EH (cell line): ENCODE results near the gene DRAP1.
"Not testable (repeated sequence)": the region's sequence is repeated elsewhere in the genome, so short reads cannot be mapped to it uniquely, and the experiment has no call there.

Experiments
- DNase-seq: peaks from one replicate; pipeline ENCODE4 v3.0.0-alpha.2; 2015; ENCODE audit warnings: low read depth

The DRAP1 gene

DNA sequence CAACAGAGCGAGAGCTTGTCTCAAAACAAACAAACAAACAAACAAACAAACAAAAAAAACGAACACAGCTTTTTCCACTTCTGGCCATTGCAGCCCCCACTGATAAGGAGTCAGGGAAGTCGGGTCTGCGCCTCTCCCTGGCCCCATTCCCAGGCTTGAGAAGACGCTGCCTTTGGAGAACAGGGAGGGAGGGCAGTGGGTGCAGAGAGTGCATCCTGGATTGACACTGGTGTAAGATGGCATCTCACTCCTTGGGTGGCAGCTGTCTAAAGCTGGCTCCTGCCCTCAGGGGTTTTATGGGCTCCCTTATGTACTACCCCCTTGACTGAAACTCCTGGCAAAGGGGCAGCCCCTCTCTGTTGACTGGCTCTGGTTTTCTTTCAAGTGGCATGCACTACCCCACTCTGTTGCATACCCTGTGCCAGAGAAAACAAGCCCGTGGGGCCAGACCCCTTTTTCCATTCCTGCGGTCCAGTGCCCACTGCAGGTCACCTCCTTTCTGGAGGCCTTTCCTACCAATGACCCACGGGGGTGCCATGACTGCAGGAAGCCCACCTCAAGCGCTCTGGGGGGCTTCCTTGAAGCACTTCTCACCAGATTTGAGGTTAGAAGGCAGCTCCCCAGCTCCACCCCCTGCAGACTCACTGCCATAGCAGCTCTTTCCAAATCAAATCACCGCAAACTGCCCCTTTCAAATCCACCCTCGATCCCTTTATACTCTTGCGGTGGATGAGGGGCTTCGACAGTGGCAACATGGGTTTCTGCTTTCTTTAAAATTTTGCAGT is 12.7 kb downstream of the DRAP1 start:
- no peak for DNase-seq

GRCh38 chr11:65932558-65932919 is 13.3 kb downstream of the DRAP1 start:
- DNase-seq = peak; percentile 55

DNA sequence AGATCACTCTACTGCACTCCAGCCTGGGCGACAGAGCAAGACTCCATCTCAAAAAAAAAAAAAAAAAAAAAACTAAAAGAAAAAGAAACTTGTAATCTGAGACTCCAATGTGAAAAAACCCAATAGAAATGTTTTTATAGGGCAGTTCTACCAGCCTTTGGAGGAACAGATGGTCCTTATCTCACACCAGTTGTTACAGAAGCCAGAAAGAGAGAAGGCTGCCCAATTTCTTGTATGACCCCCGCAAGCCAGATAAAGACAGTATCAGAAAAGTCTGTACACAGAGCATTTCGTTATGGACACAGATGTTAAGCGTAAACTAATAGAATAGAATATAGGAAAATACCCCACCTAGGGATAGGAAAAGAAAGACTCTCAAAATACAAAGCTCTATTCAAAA is 14.8 kb downstream of the DRAP1 start:
- DNase-seq = peak; percentile 19

DNA sequence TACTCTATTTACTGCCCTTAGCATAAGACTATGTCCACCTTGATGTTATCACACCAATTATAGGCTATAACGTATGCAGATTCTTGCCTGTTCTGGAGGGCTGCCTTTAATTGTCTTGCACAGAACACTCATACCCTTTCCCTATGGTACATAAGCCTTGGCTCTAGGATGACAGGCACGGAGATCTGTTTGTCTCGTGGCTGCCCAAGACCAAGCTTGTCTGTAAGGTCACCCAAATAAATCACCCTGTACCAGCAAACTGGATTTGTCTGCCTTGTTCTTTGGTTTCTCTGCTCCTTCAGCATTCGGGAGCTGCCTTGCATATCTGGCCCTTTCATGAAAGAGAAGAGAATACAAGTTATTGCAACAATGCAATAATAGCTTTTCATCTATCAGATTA is 18.5 kb downstream of the DRAP1 start:
- no peak for DNase-seq

DNA sequence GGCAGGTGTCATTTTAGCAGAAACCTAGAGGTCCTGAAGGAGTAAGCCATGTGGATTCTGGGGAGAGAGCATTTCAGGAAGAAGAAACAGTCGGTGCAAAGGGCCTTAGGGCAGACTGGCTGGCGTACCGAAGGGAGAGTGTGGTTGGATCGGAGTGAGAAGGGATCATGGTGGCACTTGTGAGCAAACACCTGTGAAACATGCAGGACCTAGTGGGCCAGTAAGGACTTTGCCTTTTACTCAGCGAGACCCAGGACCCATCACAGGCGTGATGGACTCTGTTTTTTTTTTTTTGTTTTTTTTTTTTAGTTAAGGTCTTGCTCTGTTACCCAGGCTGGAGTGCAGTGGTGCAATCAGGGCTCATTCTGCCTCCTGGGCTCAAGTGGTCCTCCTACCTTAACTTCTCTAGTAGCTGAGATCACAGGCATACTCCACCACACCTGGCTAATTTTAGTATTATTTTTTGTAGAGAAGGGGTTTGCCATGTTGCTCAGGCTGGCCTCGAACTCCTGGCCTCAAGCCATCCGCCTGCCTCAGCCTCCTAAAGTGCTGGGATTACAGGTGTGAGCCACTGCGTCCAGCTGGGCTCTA is 22.6 kb downstream of the DRAP1 start:
- DNase-seq = no peak

- DNase-seq = no peak
These were observed 23.3 kb downstream of the DRAP1 start for GRCh38 chr11:65942531-65942930.

GRCh38 chr11:65944191-65944590 is 25.0 kb downstream of the DRAP1 start:
- no peak for DNase-seq

DNA sequence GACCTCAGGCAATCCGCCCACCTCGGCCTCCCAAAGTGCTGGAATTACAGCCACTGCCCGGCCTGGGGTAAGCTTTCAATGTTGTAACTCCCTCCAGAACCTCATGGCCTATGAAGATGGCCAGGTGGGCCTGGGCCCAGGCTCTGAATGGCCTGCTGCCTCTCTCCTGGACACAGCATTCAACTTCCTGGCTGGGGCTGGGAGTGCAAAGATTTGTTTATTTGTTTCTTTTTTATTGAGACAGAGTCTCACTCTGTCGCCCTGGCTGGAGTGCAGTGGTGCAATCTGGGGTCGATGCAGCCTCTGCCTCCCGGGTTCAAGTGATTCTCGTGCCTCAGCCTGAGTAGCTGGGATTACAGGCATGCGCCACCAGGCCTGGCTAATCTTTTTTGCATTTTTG is 25.5 kb downstream of the DRAP1 start:
- DNase-seq = no peak

DNA sequence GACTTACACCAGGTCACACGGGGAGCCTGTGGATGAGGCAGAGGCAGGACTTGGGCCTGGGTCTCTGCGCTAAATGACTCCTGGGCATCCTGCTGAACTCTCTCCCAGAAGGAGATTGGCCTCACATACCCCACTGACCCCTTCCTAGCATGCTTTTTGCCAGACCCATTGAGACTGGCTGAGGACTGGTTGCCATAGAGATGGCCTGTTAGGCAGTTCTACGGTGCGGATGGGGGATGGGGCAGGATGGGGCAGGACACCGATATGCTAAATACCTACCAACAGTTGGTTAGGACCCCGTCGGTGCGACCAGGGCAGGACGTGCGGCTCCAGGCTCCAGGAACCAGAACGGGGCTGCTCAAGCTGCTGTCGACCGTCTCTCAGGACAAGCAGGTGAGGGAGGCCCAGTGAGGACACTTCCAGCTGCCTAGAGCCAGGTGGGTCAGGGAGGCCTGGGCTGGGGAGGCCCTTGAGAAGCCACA is 26.2 kb downstream of the DRAP1 start, which contains the start of gene TSGA10IP:
TSGA10IP (plus strand) TSS at position 51 of the 482 bp plus-strand sequence; CDS start at position 247, 196 bp downstream.
- no peak for DNase-seq

DNA sequence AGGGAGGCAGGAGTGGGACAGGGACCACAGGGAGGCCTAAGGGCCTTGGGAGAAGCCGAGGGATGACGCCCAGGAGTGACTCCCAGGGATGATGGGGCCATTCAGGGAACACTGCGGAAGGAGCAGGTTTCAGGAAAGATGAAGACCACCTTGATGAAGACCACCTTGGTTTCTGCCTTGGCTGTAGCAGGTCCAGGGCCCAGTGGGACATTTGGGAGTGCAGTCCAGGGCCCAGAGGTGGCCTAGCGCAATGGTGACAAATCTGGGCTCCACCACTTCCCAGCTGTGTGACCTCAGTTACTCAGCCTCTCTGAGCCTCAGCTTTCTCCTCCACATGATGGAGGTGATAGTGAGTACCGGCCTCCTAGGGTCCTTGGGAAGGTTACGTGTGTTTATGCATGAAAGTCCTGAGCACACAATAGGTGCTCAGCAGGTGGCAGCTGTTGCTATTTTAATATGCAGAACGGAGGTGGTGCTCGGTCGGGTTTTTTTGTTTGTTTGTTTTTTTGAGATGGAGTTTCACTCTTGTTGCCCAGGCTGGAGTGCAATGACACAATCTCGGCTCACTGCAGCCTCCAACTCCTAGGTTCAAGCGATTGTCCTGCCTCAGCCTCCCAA is 26.8 kb downstream of the DRAP1 start:
- no peak for DNase-seq

- no peak for DNase-seq
These were observed 27.4 kb downstream of the DRAP1 start for GRCh38 chr11:65946655-65947054.

- no peak for DNase-seq
These were observed 27.9 kb downstream of the DRAP1 start for GRCh38 chr11:65947133-65947532.

DNA sequence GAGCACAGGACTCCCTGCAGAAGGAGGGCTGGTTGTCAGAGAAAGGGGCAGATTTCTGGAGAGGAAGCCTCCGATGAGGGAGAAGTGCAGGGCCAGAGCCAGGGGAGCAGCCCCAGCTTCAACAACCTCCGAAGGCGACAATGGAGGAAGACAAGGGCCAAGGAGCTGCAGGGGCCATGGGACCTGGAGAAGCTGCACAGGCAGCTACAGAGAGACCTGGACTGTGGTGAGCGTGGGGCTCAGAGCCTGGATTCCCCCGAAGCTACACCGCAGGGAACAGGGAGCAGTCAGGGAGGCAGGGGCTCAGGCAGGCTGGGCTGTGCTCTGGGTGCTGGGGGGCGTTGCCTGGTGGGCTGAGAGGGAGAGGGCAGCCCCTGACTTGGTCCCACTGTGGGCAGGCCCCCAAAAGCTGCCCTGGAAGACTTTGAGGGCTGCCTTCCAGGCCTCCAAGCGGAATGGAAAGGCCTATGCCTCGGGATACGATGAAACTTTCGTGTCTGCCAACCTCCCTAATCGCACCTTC is 28.4 kb downstream of the DRAP1 start:
- no peak for DNase-seq

DNA sequence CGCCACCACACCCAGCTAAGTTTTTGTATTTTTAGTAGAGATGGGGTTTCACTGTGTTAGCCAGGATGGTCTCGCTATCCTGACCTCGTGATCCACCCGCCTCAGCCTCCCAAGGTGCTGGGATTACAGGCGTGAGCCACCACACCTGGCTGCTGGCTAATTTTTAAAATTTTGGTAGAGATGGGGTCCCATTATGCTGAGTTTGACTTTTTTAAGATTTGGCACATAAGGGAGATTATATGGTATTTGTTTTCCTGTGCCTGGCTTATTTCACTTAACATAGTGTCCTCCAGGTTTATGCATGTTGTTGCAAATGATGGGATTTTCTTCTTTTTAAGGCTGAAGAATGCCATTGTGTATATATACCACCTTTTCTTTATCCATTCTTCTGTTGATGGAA is 31.5 kb downstream of the DRAP1 start:
- DNase-seq = not testable (repeated sequence)

DNA sequence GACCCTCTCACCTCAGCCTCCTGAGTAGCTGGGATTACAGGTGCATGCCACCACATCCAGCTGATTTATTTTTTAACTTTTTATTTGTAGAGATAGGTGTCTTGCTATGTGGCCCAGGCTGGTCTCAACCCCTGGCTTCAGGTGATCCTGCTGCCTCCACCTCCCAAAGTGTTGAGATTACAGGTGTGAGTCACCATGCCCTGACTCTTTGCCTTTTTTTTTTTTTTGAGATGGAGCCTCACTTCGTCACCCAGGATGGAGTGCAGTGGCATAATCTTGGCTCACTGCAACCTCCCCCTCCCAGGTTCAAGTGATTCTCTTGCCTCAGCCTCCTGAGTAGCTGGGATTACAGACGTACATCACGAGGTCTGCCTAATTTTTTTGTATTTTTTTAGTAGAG is 32.4 kb downstream of the DRAP1 start:
- not testable (repeated sequence) for DNase-seq

- no peak for DNase-seq
These were observed 32.9 kb downstream of the DRAP1 start for GRCh38 chr11:65952052-65952521.

- DNase-seq = no peak
These were observed 34.2 kb downstream of the DRAP1 start for GRCh38 chr11:65953471-65953870.

DNA sequence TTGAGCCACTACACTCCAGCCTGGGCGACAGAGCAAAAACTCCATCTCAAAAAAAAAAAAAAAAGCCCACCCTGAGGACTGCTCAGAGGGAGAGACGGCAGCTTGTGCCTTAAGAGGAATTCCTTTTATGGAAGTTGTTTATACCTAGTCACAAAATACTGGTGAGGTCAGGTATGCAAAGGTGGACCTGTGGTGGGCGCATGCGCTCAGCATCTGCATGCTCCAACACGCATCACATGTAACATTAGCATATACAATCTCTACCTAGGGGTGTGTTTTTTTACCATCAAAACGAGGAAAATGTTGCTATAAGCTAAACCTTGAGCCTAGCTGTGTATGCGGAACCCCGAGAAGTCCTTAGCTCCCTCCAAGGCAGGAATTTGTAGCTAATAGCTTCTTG is 35.5 kb downstream of the DRAP1 start:
- DNase-seq = no peak

DNA sequence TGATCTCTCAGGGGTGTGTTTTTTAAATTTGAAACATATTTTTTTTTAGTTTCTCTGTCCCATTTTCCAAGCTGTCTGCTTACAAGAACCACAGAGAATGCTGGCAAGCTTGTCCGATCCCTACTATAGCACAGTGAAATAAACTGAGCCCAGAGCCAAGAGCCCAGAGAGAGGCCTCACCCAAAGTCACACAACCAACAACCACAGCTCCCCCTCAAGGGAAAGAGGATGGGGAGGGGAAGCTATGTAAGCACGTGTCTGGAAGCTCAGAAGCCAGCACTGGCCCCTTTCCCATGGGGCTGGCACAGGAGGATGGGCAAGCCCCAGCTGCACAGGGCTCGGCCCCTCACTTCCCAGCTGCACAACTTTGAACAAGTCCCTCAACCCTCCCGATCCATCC is 39.1 kb downstream of the DRAP1 start:
- DNase-seq = no peak

DNA sequence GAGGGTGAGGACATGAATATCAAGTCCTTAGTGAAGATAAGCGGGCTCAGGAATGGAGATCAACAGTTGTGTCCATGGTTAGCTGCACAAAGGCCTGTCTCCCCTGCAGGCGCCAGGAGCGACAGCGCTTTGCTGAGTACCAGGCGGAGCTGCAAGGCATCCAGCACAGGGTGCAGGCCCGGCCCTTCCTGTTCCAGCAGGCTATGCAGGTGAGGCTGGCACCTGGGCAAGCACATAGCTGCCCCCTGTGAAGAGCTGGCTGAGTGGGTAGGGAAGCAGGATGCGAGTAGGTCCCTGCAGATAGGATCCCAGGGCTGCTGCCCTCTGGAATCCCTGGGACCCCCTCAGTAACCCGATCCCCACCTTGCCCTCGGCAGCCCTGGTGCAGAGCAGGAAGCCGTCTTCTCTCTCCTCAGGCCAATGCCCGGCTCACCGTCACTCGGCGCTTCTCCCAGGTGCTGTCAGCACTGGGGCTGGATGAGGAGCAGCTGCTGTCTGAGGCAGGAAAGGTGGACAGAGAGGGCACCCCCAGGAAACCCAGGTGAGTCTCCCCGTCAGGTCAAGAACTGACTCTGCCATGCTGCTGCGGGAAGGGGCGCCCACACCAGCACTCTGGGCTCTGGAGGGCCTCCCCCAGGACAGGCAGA is 39.7 kb downstream of the DRAP1 start:
- DNase-seq = no peak

- no peak for DNase-seq
These were observed 41.6 kb downstream of the DRAP1 start for GRCh38 chr11:65960824-65961266.
